H1 (cell line): ENCODE data around the gene PTPN12. TPM values are rescaled to one million over a fixed set of nuclear protein-coding genes. Genes with fewer than 3 reads are reported as not detected.

Experiments
- KDM4A ChIP-seq: IDR thresholded peaks from one replicate; pipeline ENCODE4 v1.7.1; 2012; ENCODE audit warnings: low read depth, mild to moderate bottlenecking, moderate library complexity, low read length, inconsistent platforms; ENCODE audit not compliant: severe bottlenecking
- SIX5 ChIP-seq: IDR thresholded peaks from 2 replicates; pipeline ENCODE4 v1.6.1; 2011; ENCODE audit warnings: mild to moderate bottlenecking, low read depth, low read length
- polyA plus RNA-seq, 7 experiments: library from polyadenylated mRNA; depleted of rRNA in 3 of 7; stranded (reverse) in 5 of 7; unstranded in 2 of 7; fragments of >200 nt in 5 of 7; fragments of 200-250 nt in 2 of 7; gene quantifications; 1 replicate in 5 of 7; 2 replicates in 1 of 7; 4 replicates in 1 of 7; pipeline versions ENCODE4 v1.2.1 to v1.2.3, GENCODE V29; 2011 to 2013; ENCODE audit warnings: missing spikeins in 2 of 7, mixed read lengths in 2 of 7
- total RNA-seq: library from RNA; stranded (reverse); fragmentation: NEBNext Ultra II Directional; extraction: Animal tissue kit (Norgen Biotek cat#: 25700); gene quantifications from 2 replicates; pipeline ENCODE4 v1.2.1, GENCODE V29; 2021

Gene PTPN12
- total and polyA plus RNA-seq, 2 of the 8 experiments (the other 6 are each of a cell fraction or from before 2014, with no cell fraction given) = 39.7 to 132 TPM

- no peak for TF ChIP-seq SIX5
- no peak for TF ChIP-seq KDM4A
These were observed 90.2 kb downstream of the PTPN12 start (continued) for GRCh38 chr7:77627309-77627676.
